IMR-90 (cell line): ENCODE results near the gene ZNF181. TPM values are rescaled to one million over a fixed set of nuclear protein-coding genes. Genes with fewer than 3 reads are reported as not detected.

Experiments used
- ATAC-seq: fragments of 200-7000 bp; cut with Tn5 transposase; 2 replicates; pipeline ENCODE4 v1.9.1; 2020; ENCODE audit warnings: low read depth, mild to moderate bottlenecking, moderate library complexity
- BruUV-seq: library from RNA; stranded (reverse); fragments of 400-500 nt; replicated peaks from 2 replicates; lab custom pipeline; 2021; lab: Mats Ljungman, UMichigan
- CTCF ChIA-PET: fragments of 300-600 bp; formaldehyde crosslinking; extraction: SDS; loops from one replicate; lab custom pipeline; 2021; ENCODE audit warnings: antibody characterized with exemption; lab: Yijun Ruan, JAX
- POLR2A ChIA-PET: fragments of 300-600 bp; sonication (Branson Sonifier 250); formaldehyde crosslinking; loops from one replicate; lab custom pipeline; 2022; ENCODE audit warnings: antibody characterized with exemption; ENCODE audit not compliant: unreplicated experiment; lab: Charles Lee
- DNase-seq: peaks from one replicate; pipeline ENCODE4 v3.0.0; 2013
- H2AFZ ChIP-seq: replicated peaks from 2 replicates; pipeline ENCODE3; 2013; ENCODE audit warnings: low read length, mild to moderate bottlenecking; ENCODE audit not compliant: poor library complexity
- H2AK5ac ChIP-seq: 2 replicates; pipeline ENCODE4 v1.6.1; 2013; ENCODE audit warnings: low read depth, low read length, inconsistent platforms
- H2AK9ac ChIP-seq: replicated peaks from 2 replicates; pipeline ENCODE3; 2013; ENCODE audit warnings: mild to moderate bottlenecking, low read depth, low read length, moderate library complexity; ENCODE audit not compliant: poor library complexity
- H2BK120ac ChIP-seq: 2 replicates; pipeline ENCODE4 v1.6.1; 2013; ENCODE audit warnings: low read depth, low read length, inconsistent platforms
- H2BK15ac ChIP-seq: 3 replicates; pipeline ENCODE4 v1.6.1; 2013; ENCODE audit warnings: low read depth, low read length, inconsistent platforms
- H2BK20ac ChIP-seq: 2 replicates; pipeline ENCODE4 v1.6.1; 2013; ENCODE audit warnings: low read depth, mild to moderate bottlenecking, inconsistent platforms, low read length, moderate library complexity
- H2BK5ac ChIP-seq: 2 replicates; pipeline ENCODE4 v1.6.1; 2013; ENCODE audit warnings: mild to moderate bottlenecking, low read depth, low read length, inconsistent platforms; ENCODE audit not compliant: poor library complexity, severe bottlenecking
- H3K14ac ChIP-seq: replicated peaks from 2 replicates; pipeline ENCODE4 v1.6.1; 2013; ENCODE audit warnings: low read depth, low read length, inconsistent platforms
- H3K18ac ChIP-seq: 2 replicates; pipeline ENCODE4 v1.6.1; 2013; ENCODE audit warnings: low read depth, low read length, control low read depth
- H3K23ac ChIP-seq: 2 replicates; pipeline ENCODE4 v1.6.1; 2013; ENCODE audit warnings: low read depth, low read length, inconsistent platforms
- H3K27ac ChIP-seq: 2 replicates; pipeline ENCODE4 v1.5.1; 2013; ENCODE audit warnings: mild to moderate bottlenecking, control low read depth, low read length; ENCODE audit not compliant: insufficient read depth
- H3K27me3 ChIP-seq: 2 replicates; pipeline ENCODE4 v1.6.1; 2013; ENCODE audit warnings: low read length; ENCODE audit not compliant: control insufficient read depth, insufficient read depth
- H3K36me3 ChIP-seq: 2 replicates; pipeline ENCODE4 v1.6.1; 2013; ENCODE audit warnings: low read length, mixed read lengths; ENCODE audit not compliant: control insufficient read depth, insufficient read depth
- H3K4ac ChIP-seq: 2 replicates; pipeline ENCODE4 v1.6.1; 2013; ENCODE audit warnings: low read depth, low read length, inconsistent platforms
- H3K4me1 ChIP-seq: 2 replicates; pipeline ENCODE4 v1.6.1; 2013; ENCODE audit warnings: low read length, mixed read lengths; ENCODE audit not compliant: control insufficient read depth, insufficient read depth
- H3K4me2 ChIP-seq: 2 replicates; pipeline ENCODE4 v1.6.1; 2013; ENCODE audit warnings: low read depth, mild to moderate bottlenecking, control low read depth, low read length, moderate library complexity
- H3K4me3 ChIP-seq: 2 replicates; pipeline ENCODE4 v1.5.1; 2013; ENCODE audit warnings: low read depth, mild to moderate bottlenecking, control low read depth, low read length, moderate library complexity; ENCODE audit not compliant: insufficient read depth
- H3K56ac ChIP-seq: 2 replicates; pipeline ENCODE4 v1.6.1; 2013; ENCODE audit warnings: low read length, inconsistent platforms; ENCODE audit not compliant: insufficient read depth; ENCODE audit errors: extremely low read depth
- H3K79me1 ChIP-seq, 2 experiments: 2 replicates each; pipeline ENCODE4 v1.6.1; 2013; ENCODE audit warnings: low read length in 2 of 2, inconsistent platforms in 1 of 2, low read depth in 1 of 2
- H3K9ac ChIP-seq: 2 replicates; pipeline ENCODE4 v1.6.1; 2013; ENCODE audit warnings: low read depth, low read length, control low read depth
- H3K9me1 ChIP-seq: 2 replicates; pipeline ENCODE4 v1.6.1; 2013; ENCODE audit warnings: low read length, inconsistent platforms; ENCODE audit not compliant: insufficient read depth
- H3K9me3 ChIP-seq: 2 replicates; pipeline ENCODE4 v1.6.1; 2013; ENCODE audit warnings: low read length; ENCODE audit not compliant: control insufficient read depth, insufficient read depth
- H4K20me1 ChIP-seq: 2 replicates; pipeline ENCODE4 v1.6.1; 2013; ENCODE audit warnings: low read length, inconsistent platforms; ENCODE audit not compliant: insufficient read depth
- H4K5ac ChIP-seq: 2 replicates; pipeline ENCODE4 v1.6.1; 2013; ENCODE audit warnings: mild to moderate bottlenecking, low read depth, low read length, control low read depth
- H4K8ac ChIP-seq, 2 experiments: 2 replicates each; pipeline ENCODE4 v1.6.1; 2013; ENCODE audit warnings: low read depth in 2 of 2, low read length in 2 of 2, control low read depth in 1 of 2, inconsistent platforms in 1 of 2
- H4K91ac ChIP-seq: 2 replicates; pipeline ENCODE4 v1.6.1; 2013; ENCODE audit warnings: low read depth, low read length, inconsistent platforms; ENCODE audit not compliant: insufficient read depth
- BHLHE40 ChIP-seq: fragments of 150-350 bp; IDR thresholded peaks from 2 replicates; pipeline ENCODE4 v1.6.1; 2016; ENCODE audit warnings: mild to moderate bottlenecking, low read depth, low read length
- CEBPB ChIP-seq: IDR thresholded peaks from 2 replicates; pipeline ENCODE4 v1.6.1; 2012; ENCODE audit warnings: low read depth, low read length, improper control_type of control experiment
- CHD1 ChIP-seq: IDR thresholded peaks from 2 replicates; pipeline ENCODE4 v1.6.1; 2012; ENCODE audit warnings: low read depth, low read length, improper control_type of control experiment
- MXI1 ChIP-seq: IDR thresholded peaks from 2 replicates; pipeline ENCODE4 v1.6.1; 2012; ENCODE audit warnings: low read depth, mild to moderate bottlenecking, low read length, moderate library complexity, borderline replicate concordance
- NFE2L2 ChIP-seq: fragments of 150-350 bp; IDR thresholded peaks from 2 replicates; pipeline ENCODE4 v1.6.1; 2016; ENCODE audit warnings: low read depth, mild to moderate bottlenecking, low read length
- POLR2A ChIP-seq: IDR thresholded peaks from 2 replicates; pipeline ENCODE4 v1.6.1; 2012; ENCODE audit warnings: mild to moderate bottlenecking, low read depth, low read length
- RAD21 ChIP-seq: IDR thresholded peaks from 2 replicates; pipeline ENCODE4 v1.6.1; 2012; ENCODE audit warnings: low read length, improper control_type of control experiment
- WGBS, 2 experiments: methylation state at CpG; one replicate each; pipeline versions ENCODE4 v1.1.5 to v1.1.7; 2013; ENCODE audit warnings: missing lambda C conversion rate in 2 of 2; ENCODE audit not compliant: insufficient read length in 1 of 2; ENCODE audit errors: extremely low coverage in 2 of 2; 5-methylcytosine and 5-hydroxymethylcytosine counted together
- dilution Hi-C: fragments of 300-500 bp; cut with HindIII; formaldehyde crosslinking; loops from one replicate; pipeline ENCODE4 v1.14.3; 2018; ENCODE audit warnings: low sequenced_read_pairs; ENCODE audit not compliant: unreplicated experiment
- in situ Hi-C: fragments of 300-500 bp; cut with MboI; formaldehyde crosslinking; loops from 3 replicates; pipeline ENCODE4 v1.14.3; 2019; ENCODE audit warnings: low sequenced_read_pairs, inconsistent platforms, mixed read lengths
- intact Hi-C: fragments of 100-400 bp; cut with micrococcal nuclease; formaldehyde crosslinking; loops from 2 replicates; pipeline ENCODE4 v1.10.0; 2022
- polyA plus RNA-seq, 3 experiments: library from polyadenylated mRNA; depleted of rRNA; stranded (reverse); fragments of >200 nt; gene quantifications; 2 replicates each; pipeline ENCODE4 v1.2.3, GENCODE V29; 2012; ENCODE audit warnings: low replicate concordance in 1 of 3
- total RNA-seq: library from RNA; depleted of rRNA; stranded (reverse); fragments of >200 nt; gene quantifications from 2 replicates; pipeline ENCODE4 v1.2.3, GENCODE V29; 2012
- TF ChIP-seq, protein P1 (sequence below): conservative IDR thresholded peaks from 2 replicates; pipeline ENCODE4 v1.5.1; 2012; ENCODE audit warnings: mild to moderate bottlenecking, low read depth, low read length, improper control_type of control experiment
- TF ChIP-seq, protein P2 (sequence below): fragments of 150-350 bp; IDR thresholded peaks from 2 replicates; pipeline ENCODE4 v1.6.1; 2016; ENCODE audit warnings: low read depth, mild to moderate bottlenecking, low read length, moderate library complexity, borderline replicate concordance

The ZNF181 gene
- total and polyA plus RNA-seq, 2 of the 4 experiments (the other 2 are of a cell fraction): 3.8 to 7.5 TPM

DNA sequence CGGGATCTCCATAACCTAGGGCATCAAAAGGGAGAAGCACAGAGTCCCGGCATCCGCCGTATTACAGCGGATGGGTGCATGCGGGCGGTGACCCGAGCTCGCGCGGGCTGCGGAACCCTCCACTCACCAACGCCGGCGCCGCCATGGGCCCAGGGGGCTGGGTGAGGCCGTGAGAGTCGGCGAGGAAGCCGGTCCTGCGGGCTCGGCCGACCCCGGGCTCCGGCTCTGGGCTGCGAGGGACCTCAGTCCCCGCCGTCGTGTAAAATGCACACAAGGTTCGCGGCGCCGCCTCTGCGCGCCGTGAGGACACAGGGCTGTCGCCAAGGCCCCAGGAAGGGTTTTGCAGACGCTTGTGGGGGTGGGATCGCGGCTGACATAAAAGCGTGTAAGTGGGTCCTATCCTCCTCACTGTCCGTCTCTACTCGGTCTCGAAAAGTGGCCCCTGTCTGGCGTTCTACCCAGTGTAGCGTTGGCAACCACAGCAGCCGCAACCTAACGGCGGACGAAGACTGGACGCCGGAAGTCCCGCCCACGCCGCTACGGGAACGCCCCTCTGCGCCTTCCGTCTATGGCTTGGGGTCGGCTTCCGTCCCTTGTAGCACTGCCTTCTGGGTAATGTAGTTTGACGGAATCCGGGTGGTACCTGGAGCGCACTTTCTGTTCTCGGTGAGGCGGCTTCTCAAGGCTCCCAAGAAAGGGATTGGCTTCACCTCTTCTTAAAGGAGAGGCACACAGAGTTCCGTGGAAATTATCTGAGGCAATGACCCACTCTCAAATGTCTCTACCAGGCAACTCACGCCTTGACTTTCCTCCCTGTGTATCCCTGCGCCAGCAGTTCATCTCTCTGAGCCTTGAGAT is 38.9 kb downstream of the ZNF181 start, which contains the start of gene ZNF599 (continued):
- TF ChIP-seq RAD21: no peak
- TF ChIP-seq CHD1: no peak
- peak; percentile 36; the same call in 1 of the 2 replicates for TF ChIP-seq POLR2A

DNA sequence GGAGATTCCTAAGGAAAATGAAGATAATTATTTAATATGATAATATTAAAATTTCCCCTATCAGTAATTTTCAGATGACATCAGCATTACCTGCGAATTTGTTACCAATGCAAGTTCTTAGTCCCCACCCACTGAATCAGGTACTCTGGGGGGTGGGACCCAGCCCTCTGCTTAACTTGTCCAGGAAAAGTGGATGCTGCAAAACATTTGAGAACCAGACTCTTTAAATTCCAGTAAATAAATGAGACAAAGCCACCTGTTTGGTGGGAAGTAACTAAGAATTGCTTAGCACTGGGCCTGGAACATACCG is 39.5 kb downstream of the ZNF181 start:
- Histone ChIP-seq H3K56ac (no peak overlapping the region), H3K23ac (no peak overlapping the region), H3K9me3 (no peaks in the 10 kb centered on the region; the same call in 1 of the 2 replicates), H3K4me2 (no peak overlapping the region), H3K79me1 (peaks cover 14 to 19% of the 10 kb centered on the region in 2 experiments), H3K36me3 (peaks cover 14% of the 10 kb centered on the region), H3K14ac (no peak overlapping the region), H3K18ac (no peak overlapping the region), H3K27ac (no peak overlapping the region), H4K20me1 (no peaks in the 10 kb centered on the region), H4K91ac (no peak overlapping the region), H2BK20ac (no peak overlapping the region), H4K5ac (no peak overlapping the region; the same call in 1 of the 2 replicates), H3K4me3 (no peak overlapping the region), H2BK5ac (no peak overlapping the region), H4K8ac (peak overlapping the region; percentile 0 to 94; a peak in 2 of 4 replicates), H2BK120ac (no peak overlapping the region), H3K9me1 (no peaks in the 10 kb centered on the region; the same call in 1 of the 2 replicates), H3K4me1 (no peaks in the 10 kb centered on the region; the same call in 1 of the 2 replicates), H2BK15ac (no peak overlapping the region), H2AK9ac (no peak overlapping the region), H3K27me3 (no peaks in the 10 kb centered on the region), H2AK5ac (no peak overlapping the region), H3K4ac (no peak overlapping the region), H2AFZ (peak overlapping the region; percentile 97), H3K9ac (no peak overlapping the region)
- ChIA-PET CTCF (no interaction called here), POLR2A (no interaction called here)
- ATAC-seq: no peak
- no CpG with 5 or more reads among the region's 2 CpGs for WGBS, 2 experiments
- TF ChIP-seq, protein P1, sequence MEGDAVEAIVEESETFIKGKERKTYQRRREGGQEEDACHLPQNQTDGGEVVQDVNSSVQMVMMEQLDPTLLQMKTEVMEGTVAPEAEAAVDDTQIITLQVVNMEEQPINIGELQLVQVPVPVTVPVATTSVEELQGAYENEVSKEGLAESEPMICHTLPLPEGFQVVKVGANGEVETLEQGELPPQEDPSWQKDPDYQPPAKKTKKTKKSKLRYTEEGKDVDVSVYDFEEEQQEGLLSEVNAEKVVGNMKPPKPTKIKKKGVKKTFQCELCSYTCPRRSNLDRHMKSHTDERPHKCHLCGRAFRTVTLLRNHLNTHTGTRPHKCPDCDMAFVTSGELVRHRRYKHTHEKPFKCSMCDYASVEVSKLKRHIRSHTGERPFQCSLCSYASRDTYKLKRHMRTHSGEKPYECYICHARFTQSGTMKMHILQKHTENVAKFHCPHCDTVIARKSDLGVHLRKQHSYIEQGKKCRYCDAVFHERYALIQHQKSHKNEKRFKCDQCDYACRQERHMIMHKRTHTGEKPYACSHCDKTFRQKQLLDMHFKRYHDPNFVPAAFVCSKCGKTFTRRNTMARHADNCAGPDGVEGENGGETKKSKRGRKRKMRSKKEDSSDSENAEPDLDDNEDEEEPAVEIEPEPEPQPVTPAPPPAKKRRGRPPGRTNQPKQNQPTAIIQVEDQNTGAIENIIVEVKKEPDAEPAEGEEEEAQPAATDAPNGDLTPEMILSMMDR: no peak
- TF ChIP-seq, protein P2, sequence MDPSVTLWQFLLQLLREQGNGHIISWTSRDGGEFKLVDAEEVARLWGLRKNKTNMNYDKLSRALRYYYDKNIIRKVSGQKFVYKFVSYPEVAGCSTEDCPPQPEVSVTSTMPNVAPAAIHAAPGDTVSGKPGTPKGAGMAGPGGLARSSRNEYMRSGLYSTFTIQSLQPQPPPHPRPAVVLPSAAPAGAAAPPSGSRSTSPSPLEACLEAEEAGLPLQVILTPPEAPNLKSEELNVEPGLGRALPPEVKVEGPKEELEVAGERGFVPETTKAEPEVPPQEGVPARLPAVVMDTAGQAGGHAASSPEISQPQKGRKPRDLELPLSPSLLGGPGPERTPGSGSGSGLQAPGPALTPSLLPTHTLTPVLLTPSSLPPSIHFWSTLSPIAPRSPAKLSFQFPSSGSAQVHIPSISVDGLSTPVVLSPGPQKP: no peak
- no peak for TF ChIP-seq CHD1
- no peak for TF ChIP-seq MXI1
- TF ChIP-seq NFE2L2: no peak
- no peak for TF ChIP-seq RAD21
- TF ChIP-seq CEBPB: no peak
- TF ChIP-seq BHLHE40: no peak
- in situ Hi-C loops: no loop called here
- no peak for DNase-seq
- no TSS peak for BruUV-seq
- intact Hi-C loops: loop anchor here (5.0 kb wide), 1 partner anchor 154 kb away; the partner anchor contains the start of gene ZNF30
- dilution Hi-C loops: no loop called here
